Measurements from ENCODE around the gene NFE2L2.
A peak's percentile ranks its signal among the peaks of the same experiment; 100 is the strongest.
"Not testable (repeated sequence)": the region's sequence is repeated elsewhere in the genome, so short reads cannot be mapped to it uniquely, and the experiment has no call there.

The NFE2L2 gene

GRCh38 chr2:177221970-177222369, 42.6 kb downstream of the NFE2L2 start:
- no peak for TF ChIP-seq POLR2A (IDR thresholded peaks at IDR 0.05; ENCODE audit: low read length)
- no peak for TF ChIP-seq GATA1 (IDR thresholded peaks at IDR 0.05; ENCODE audit: low read depth, low read length)
- no peak for DNase-seq

- DNase-seq: no peak
- no peak for TF ChIP-seq GATA1 (IDR thresholded peaks at IDR 0.05; ENCODE audit: low read depth, low read length)
- no peak for TF ChIP-seq POLR2A (IDR thresholded peaks at IDR 0.05; ENCODE audit: low read length)
These were observed 43.0 kb downstream of the NFE2L2 start for GRCh38 chr2:177221534-177221933.

GRCh38 chr2:177219787-177220186, 44.7 kb downstream of the NFE2L2 start:
- DNase-seq: peak; percentile 69 to 74

GRCh38 chr2:177217247-177217843, 47.2 kb downstream of the NFE2L2 start:
- TF ChIP-seq GATA1 (IDR thresholded peaks at IDR 0.05; ENCODE audit: low read depth, low read length) (no peak), POLR2A (IDR thresholded peaks at IDR 0.05; ENCODE audit: low read length) (no peak)
- DNase-seq: no peak

DNA sequence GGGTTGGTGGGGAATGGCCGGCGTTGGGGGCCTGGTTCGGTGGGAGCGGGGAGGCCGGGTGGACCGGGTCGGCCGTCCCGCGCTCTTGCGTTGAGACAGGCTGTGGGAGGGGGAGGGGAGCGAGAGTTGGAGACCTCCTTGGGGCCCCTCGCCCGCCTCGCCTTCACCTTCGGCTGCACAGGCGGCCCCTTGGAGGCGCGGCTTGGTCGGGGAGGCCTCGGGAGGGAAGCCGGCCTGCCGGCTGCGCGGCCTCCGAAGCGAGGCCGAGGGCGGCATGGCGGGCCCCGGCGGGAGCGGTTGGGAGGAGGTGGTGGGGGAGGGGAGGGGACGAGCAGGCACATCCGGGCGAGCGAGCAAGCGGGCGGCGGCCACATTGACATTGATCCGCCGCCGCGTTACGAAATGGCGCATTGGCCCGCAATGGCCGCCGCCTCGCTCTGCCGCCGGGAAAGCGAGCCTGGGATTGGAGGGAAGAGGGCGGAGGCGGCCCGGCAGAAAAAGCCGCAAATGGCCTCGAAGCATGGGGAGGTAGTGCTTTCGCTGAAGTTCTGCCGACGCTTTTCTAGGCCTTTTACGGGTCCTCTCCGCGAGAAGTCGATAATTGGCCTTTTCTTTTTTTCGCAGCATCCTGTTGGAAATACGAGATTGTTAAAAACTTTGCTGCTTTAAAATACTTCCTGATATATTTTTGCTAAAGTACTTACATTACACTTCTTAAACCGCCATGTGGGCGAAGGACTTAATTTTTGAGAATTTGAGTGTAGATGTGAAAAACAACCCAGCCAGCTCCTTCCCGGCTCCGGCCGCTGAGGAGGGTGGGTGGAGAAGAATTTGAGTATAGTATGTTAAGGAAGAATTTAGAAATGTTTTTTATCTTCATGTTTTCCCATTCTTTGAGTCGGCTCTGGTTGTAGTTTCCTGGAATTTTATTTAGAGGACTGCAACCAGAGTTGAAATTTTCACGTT, 51.4 kb downstream of the NFE2L2 start:
- TF ChIP-seq GATA1 (IDR thresholded peaks at IDR 0.05; ENCODE audit: low read depth, low read length): no peak
- TF ChIP-seq POLR2A (IDR thresholded peaks at IDR 0.05; ENCODE audit: low read length): no peak
- peak; percentile 92 to 96 for DNase-seq

GRCh38 chr2:177212106-177212890, 52.2 kb downstream of the NFE2L2 start, which contains the start of gene HNRNPA3:
Gene HNRNPA3, plus strand, starts transcription at chr2:177212794. Its CDS starts 6 bp downstream, at chr2:177212800.
- DNase-seq: peak; percentile 100
- TF ChIP-seq POLR2A (IDR thresholded peaks at IDR 0.05; ENCODE audit: low read length) (peak; percentile 98), GATA1 (IDR thresholded peaks at IDR 0.05; ENCODE audit: low read depth, low read length) (no peak)

DNA sequence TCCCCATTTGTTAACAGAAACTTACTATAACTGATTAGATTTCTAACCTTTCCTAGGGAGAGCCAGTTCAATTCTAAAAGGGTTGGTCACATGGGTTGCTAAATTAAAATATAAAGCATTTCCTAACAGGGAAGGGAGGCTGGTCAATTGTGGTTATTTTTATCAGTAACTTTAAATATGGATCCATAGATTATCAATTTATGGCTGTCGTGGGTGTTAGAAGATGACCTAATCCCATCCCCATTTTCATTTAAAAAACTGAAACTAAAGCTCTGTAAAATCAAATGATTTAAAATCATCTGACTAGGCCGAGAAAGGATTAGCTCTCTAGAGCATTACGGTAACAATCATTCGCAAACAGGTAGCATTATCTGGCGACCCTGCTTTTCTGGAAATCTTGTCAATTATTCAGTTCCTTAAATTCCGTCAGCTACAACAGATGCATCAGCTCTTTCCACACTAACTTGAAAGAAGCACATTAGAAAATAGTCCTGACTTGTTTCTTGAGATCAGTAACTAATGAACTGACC, 52.9 kb downstream of the NFE2L2 start:
- TF ChIP-seq POLR2A (IDR thresholded peaks at IDR 0.05; ENCODE audit: low read length) (no peak), GATA1 (IDR thresholded peaks at IDR 0.05; ENCODE audit: low read depth, low read length) (no peak)
- DNase-seq: no peak

- no peak for TF ChIP-seq POLR2A (IDR thresholded peaks at IDR 0.05; ENCODE audit: low read length)
- no peak for TF ChIP-seq GATA1 (IDR thresholded peaks at IDR 0.05; ENCODE audit: low read depth, low read length)
- peak in 1 of 2 experiments; percentile 61 for DNase-seq
These were observed 53.4 kb downstream of the NFE2L2 start for GRCh38 chr2:177211169-177211568.

DNA sequence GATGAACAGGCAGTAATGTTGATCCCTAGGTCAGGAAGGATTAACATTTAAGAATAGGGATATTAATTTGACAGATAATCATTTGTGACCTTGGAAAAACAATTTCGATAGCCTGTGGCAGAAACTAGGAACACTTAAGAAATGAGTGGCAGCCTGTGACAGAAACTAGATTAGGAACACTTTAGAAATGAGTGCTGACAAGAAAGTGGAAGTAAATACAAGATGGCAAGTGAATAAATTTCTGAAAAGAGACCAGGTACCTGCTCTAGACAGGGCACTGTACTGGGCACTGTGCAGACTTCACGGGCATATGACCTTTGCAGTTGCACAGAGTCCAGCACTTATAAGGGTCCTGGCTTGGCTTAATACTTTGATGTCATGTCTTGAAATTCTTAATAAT, 57.4 kb downstream of the NFE2L2 start:
- DNase-seq: no peak
- TF ChIP-seq POLR2A (IDR thresholded peaks at IDR 0.05; ENCODE audit: low read length) (no peak), GATA1 (IDR thresholded peaks at IDR 0.05; ENCODE audit: low read depth, low read length) (no peak)

GRCh38 chr2:177204417-177204816, 60.1 kb downstream of the NFE2L2 start:
- TF ChIP-seq GATA1 (IDR thresholded peaks at IDR 0.05; ENCODE audit: low read depth, low read length) (no peak), POLR2A (IDR thresholded peaks at IDR 0.05; ENCODE audit: low read length) (no peak)
- no peak for DNase-seq

GRCh38 chr2:177201919-177202346, 62.6 kb downstream of the NFE2L2 start:
- no peak for DNase-seq
- TF ChIP-seq GATA1 (IDR thresholded peaks at IDR 0.05; ENCODE audit: low read depth, low read length) (no peak), POLR2A (IDR thresholded peaks at IDR 0.05; ENCODE audit: low read length) (no peak)

DNA sequence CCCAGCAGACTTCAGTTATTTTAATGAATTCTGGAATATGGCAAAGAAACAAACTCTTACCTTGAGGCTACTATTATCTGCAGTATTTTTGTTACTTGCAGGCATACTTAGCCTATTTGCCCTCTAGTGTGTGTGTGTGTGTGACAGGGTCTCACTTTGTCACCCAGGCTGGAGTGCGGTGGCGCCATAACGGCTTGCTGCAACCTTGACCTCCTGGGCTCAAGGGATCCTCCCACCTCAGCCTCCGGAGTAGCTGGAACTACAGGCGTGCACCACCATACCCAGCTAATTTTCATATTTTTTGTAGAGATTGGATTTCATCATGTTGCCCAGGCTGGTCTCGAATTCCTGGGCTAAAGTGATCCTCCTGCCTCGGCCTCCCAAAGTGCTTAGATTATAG, 64.1 kb downstream of the NFE2L2 start:
- DNase-seq: not testable (repeated sequence)

- DNase-seq: no peak
- TF ChIP-seq GATA1 (IDR thresholded peaks at IDR 0.05; ENCODE audit: low read depth, low read length): no peak
These were observed 69.3 kb downstream of the NFE2L2 start for GRCh38 chr2:177195194-177195593.

DNA sequence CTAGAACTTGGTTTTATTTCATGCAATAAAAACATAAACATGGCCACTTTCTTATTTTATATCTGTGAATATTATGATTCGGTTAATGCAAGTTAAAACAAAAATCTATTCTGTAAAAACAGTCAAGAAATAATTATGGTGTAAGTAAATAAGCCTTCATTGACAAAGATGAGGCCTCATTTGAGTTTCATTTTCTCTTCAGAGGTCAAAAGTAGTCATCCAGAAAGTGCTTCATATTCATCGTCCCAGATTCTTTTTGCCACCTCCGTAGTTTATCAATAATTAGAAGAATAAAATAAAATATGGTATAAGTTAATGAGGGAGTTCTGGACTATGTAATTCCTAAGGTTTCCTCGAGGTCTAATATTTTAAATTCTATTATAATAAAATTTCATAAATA, 71.3 kb downstream of the NFE2L2 start:
- TF ChIP-seq POLR2A (IDR thresholded peaks at IDR 0.05; ENCODE audit: low read length): no peak

More for the DNA sequence above, 71.3 kb downstream of the NFE2L2 start:
- DNase-seq: no peak

Measured in erythroblast (primary cell).